HepG2 (cell line): Measurements from ENCODE around the gene RAB3GAP1. TPM values are rescaled to one million over a fixed set of nuclear protein-coding genes. Genes with fewer than 3 reads are reported as not detected.

Experiments used
- ATAC-seq: fragments of 200-7000 bp; cut with Tn5 transposase; 3 replicates; pipeline ENCODE4 v1.9.1; 2020; ENCODE audit warnings: mild to moderate bottlenecking, moderate library complexity
- BruUV-seq: library from RNA; stranded (reverse); fragments of 400-500 nt; replicated peaks from 2 replicates; lab custom pipeline; 2021; lab: Mats Ljungman, UMichigan
- CTCF ChIA-PET: fragments of 300-600 bp; formaldehyde crosslinking; extraction: SDS; loops from one replicate; lab custom pipeline; 2021; ENCODE audit warnings: low total read pairs, inconsistent platforms, low intra/inter-chr PET ratio; lab: Yijun Ruan, JAX
- POLR2A ChIA-PET: fragments of 350-600 bp; sonication (Branson Sonifier 250); formaldehyde crosslinking; loops from one replicate; lab custom pipeline; 2020; ENCODE audit warnings: antibody characterized with exemption, inconsistent platforms; lab: Yijun Ruan, JAX
- DNase-seq: peaks from one replicate; pipeline ENCODE4 v3.0.0-alpha.2; 2015; ENCODE audit warnings: low spot score
- FAIRE-seq: peaks from 3 replicates; lab custom pipeline; 2011; peaks lifted over from hg19 to GRCh38; lab: Jason Lieb, UNC
- H2AFZ ChIP-seq: one replicate; pipeline ENCODE4 v1.6.1; 2011; ENCODE audit warnings: low read length, inconsistent platforms
- H3K27ac ChIP-seq: fragments of 300-600 bp; 3 replicates; pipeline ENCODE4 v1.8.0; 2011; ENCODE audit warnings: mixed run types, mild to moderate bottlenecking, mixed read lengths, low read length, inconsistent platforms; ENCODE audit not compliant: insufficient read depth; ENCODE audit errors: extremely low read length
- H3K27me3 ChIP-seq, 2 experiments: fragments of 200-600 bp in 1 of 2; 2 replicates in 1 of 2; 3 replicates in 1 of 2; pipeline versions ENCODE4 v1.6.0 to v1.8.0; 2011; ENCODE audit warnings: low read length in 2 of 2, mild to moderate bottlenecking in 2 of 2, moderate library complexity in 2 of 2, inconsistent platforms in 1 of 2; ENCODE audit not compliant: insufficient read depth in 2 of 2, control insufficient read depth in 1 of 2
- H3K36me3 ChIP-seq, 2 experiments: fragments of 200-600 bp in 1 of 2; replicated peaks in 1 of 2; 2 replicates in 1 of 2; 3 replicates in 1 of 2; pipeline versions ENCODE4 v1.5.1 to v1.8.0; 2011; ENCODE audit warnings: low read length in 2 of 2, inconsistent platforms in 1 of 2; ENCODE audit not compliant: insufficient read depth in 2 of 2, control insufficient read depth in 1 of 2
- H3K4me1 ChIP-seq: 2 replicates; pipeline ENCODE4 v1.5.1; 2012; ENCODE audit warnings: low read length, inconsistent platforms; ENCODE audit not compliant: insufficient read depth
- H3K4me2 ChIP-seq: 2 replicates; pipeline ENCODE4 v1.6.0; 2011; ENCODE audit warnings: low read depth, low read length, inconsistent platforms
- H3K4me3 ChIP-seq, 3 experiments: fragments of 200-600 bp in 1 of 3; sonication (generic), shearing (Covaris generic) in 1 of 3; replicated peaks in 1 of 3; 2 replicates each; pipeline ENCODE4 v1.5.1; 2011 to 2016; ENCODE audit warnings: low read length in 3 of 3, inconsistent platforms in 2 of 3, low read depth in 2 of 3, mild to moderate bottlenecking in 2 of 3, control low read depth in 1 of 3, mixed read lengths in 1 of 3; ENCODE audit not compliant: insufficient read depth in 1 of 3
- H3K79me2 ChIP-seq: one replicate; pipeline ENCODE4 v1.6.1; 2011; ENCODE audit warnings: low read length, inconsistent platforms; ENCODE audit not compliant: insufficient read depth
- H3K9ac ChIP-seq: 2 replicates; pipeline ENCODE4 v1.6.0; 2011; ENCODE audit warnings: mild to moderate bottlenecking, low read depth, low read length, inconsistent platforms; ENCODE audit not compliant: insufficient read depth
- H3K9me3 ChIP-seq: 2 replicates; pipeline ENCODE4 v1.5.1; 2012; ENCODE audit warnings: mild to moderate bottlenecking, low read length
- H4K20me1 ChIP-seq: 2 replicates; pipeline ENCODE4 v1.6.0; 2011; ENCODE audit warnings: inconsistent platforms, mild to moderate bottlenecking, low read length, moderate library complexity; ENCODE audit not compliant: insufficient read depth
- ETV5 ChIP-seq: IDR thresholded peaks from 2 replicates; pipeline ENCODE4 v1.6.1; 2018; ENCODE audit warnings: missing biosample characterization, missing genetic modification reagents, inconsistent platforms, borderline replicate concordance
- FOXO1 ChIP-seq: sonication (generic); formaldehyde crosslinking; IDR thresholded peaks from 2 replicates; pipeline ENCODE4 v1.4.0; 2020; ENCODE audit warnings: missing genetic modification reagents
- GPBP1L1 ChIP-seq: sonication (generic); formaldehyde crosslinking; IDR thresholded peaks from 2 replicates; pipeline ENCODE4 v1.5.0; 2020; ENCODE audit warnings: mild to moderate bottlenecking, missing genetic modification reagents
- STAT6 ChIP-seq: sonication (generic); formaldehyde crosslinking; IDR thresholded peaks from 2 replicates; pipeline ENCODE4 v1.4.0; 2020; ENCODE audit warnings: missing genetic modification reagents, mild to moderate bottlenecking, borderline replicate concordance
- TEAD3 ChIP-seq: optimal IDR thresholded peaks from 2 replicates; pipeline ENCODE3; 2016; ENCODE audit warnings: borderline replicate concordance
- YY1 ChIP-seq: IDR thresholded peaks from 2 replicates; pipeline ENCODE4 v1.6.1; 2011; ENCODE audit warnings: low read length, low read depth, moderate library complexity, mild to moderate bottlenecking; ENCODE audit not compliant: insufficient read depth, insufficient replicate concordance
- ZNF292 ChIP-seq: sonication (generic); formaldehyde crosslinking; IDR thresholded peaks from 2 replicates; pipeline ENCODE4 v1.8.1; 2022; ENCODE audit warnings: mild to moderate bottlenecking, low read depth, missing genetic modification reagents, borderline replicate concordance
- ZNF567 ChIP-seq: sonication (generic); formaldehyde crosslinking; IDR thresholded peaks from 2 replicates; pipeline ENCODE4 v1.8.1; 2023; ENCODE audit warnings: mild to moderate bottlenecking, missing genetic modification reagents, borderline replicate concordance
- WGBS: methylation state at CpG from one replicate; pipeline ENCODE4 v1.1.6; 2017; ENCODE audit warnings: low lambda C conversion rate; 5-methylcytosine and 5-hydroxymethylcytosine counted together
- in situ Hi-C: cut with HindIII; loops from 2 replicates; pipeline ENCODE4 v1.10.0; 2017; ENCODE audit warnings: low pct_unique_long_range_greater_than_20kb; ENCODE audit not compliant: extremely low pct_ligation_motif_present
- intact Hi-C: fragments of 100-400 bp; cut with micrococcal nuclease; formaldehyde crosslinking; loops from one replicate; pipeline ENCODE4 v1.10.0; 2022; ENCODE audit not compliant: unreplicated experiment
- polyA plus RNA-seq, 8 experiments: library from polyadenylated mRNA; depleted of rRNA in 3 of 8; stranded (reverse) in 7 of 8; unstranded in 1 of 8; fragments of >200 nt; fragmentation: Illumina TruSeq in 4 of 8; extraction: Trizol in 4 of 8; gene quantifications; 2 replicates each; pipeline versions ENCODE4 v1.2.1 to v1.2.3, GENCODE V29; 2011 to 2016; ENCODE audit warnings: low read depth in 4 of 8, missing spikeins in 1 of 8, mixed read lengths in 1 of 8; ENCODE audit not compliant: insufficient read depth in 1 of 8
- total RNA-seq, 5 experiments: library from RNA; depleted of rRNA; stranded (reverse); fragments of >200 nt; fragmentation: Illumina TruSeq; extraction: Trizol; gene quantifications; 2 replicates each; pipeline ENCODE4 v1.2.3, GENCODE V29; 2016; ENCODE audit warnings: low read depth in 1 of 5
- TF ChIP-seq, protein P1 (sequence below): sonication (generic); formaldehyde crosslinking; IDR thresholded peaks from 2 replicates; pipeline ENCODE4 v1.5.0; 2020; ENCODE audit warnings: mild to moderate bottlenecking, missing genetic modification reagents, moderate library complexity

The RAB3GAP1 gene
- total and polyA plus RNA-seq, 2 of the 13 experiments (the other 11 are each of a cell fraction or from before 2014, with no cell fraction given) = 15.2 to 48.8 TPM

GRCh38 chr2:135190799-135191198 is 138.7 kb downstream of the RAB3GAP1 start:
- no peak overlapping the region for H3K4me3 ChIP-seq
- intact Hi-C loops (no loop called here), in situ Hi-C loops (no loop called here)
- no peak for ATAC-seq
- no peak for FAIRE-seq
- no peaks in the 10 kb centered on the region for H3K79me2 ChIP-seq
- no peaks in the 10 kb centered on the region for H3K27me3 ChIP-seq
- H3K9ac ChIP-seq = no peak overlapping the region
- DNase-seq = no peak
- no peaks in the 10 kb centered on the region; the same call in 1 of the 2 replicates for H3K9me3 ChIP-seq
- no peak overlapping the region for H3K4me2 ChIP-seq
- no TSS peak for BruUV-seq
- H3K36me3 ChIP-seq = no peaks in the 10 kb centered on the region; a peak in 1 of 5 replicates
- POLR2A ChIA-PET = no interaction called here
- H2AFZ ChIP-seq = no peak overlapping the region
- no peaks in the 10 kb centered on the region for H4K20me1 ChIP-seq
- H3K4me1 ChIP-seq = no peaks in the 10 kb centered on the region
- TF ChIP-seq ZNF567 (no peak), ETV5 (CRISPR knock-in tag) (no peak), TEAD3 (no peak)
- TF ChIP-seq, all 625 proteins: peak for 0
- H3K27ac ChIP-seq = no peak overlapping the region
- CTCF ChIA-PET = no interaction called here

- ChIA-PET CTCF (no interaction called here), POLR2A (no interaction called here)
- BruUV-seq = no TSS peak
- no peak for TF ChIP-seq STAT6 (CRISPR knock-in tag)
- TF ChIP-seq GPBP1L1 = no peak
- TF ChIP-seq ZNF292 (CRISPR knock-in tag) = no peak
- TF ChIP-seq FOXO1 (CRISPR knock-in tag) = no peak
- TF ChIP-seq YY1 = no peak
- TF ChIP-seq, protein P1, sequence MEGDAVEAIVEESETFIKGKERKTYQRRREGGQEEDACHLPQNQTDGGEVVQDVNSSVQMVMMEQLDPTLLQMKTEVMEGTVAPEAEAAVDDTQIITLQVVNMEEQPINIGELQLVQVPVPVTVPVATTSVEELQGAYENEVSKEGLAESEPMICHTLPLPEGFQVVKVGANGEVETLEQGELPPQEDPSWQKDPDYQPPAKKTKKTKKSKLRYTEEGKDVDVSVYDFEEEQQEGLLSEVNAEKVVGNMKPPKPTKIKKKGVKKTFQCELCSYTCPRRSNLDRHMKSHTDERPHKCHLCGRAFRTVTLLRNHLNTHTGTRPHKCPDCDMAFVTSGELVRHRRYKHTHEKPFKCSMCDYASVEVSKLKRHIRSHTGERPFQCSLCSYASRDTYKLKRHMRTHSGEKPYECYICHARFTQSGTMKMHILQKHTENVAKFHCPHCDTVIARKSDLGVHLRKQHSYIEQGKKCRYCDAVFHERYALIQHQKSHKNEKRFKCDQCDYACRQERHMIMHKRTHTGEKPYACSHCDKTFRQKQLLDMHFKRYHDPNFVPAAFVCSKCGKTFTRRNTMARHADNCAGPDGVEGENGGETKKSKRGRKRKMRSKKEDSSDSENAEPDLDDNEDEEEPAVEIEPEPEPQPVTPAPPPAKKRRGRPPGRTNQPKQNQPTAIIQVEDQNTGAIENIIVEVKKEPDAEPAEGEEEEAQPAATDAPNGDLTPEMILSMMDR = no peak
These were observed 146.4 kb downstream of the RAB3GAP1 start for GRCh38 chr2:135198481-135198880.

More at GRCh38 chr2:135198481-135198880, 146.4 kb downstream of the RAB3GAP1 start:
- in situ Hi-C loops = no loop called here
- no peak overlapping the region for H3K9ac ChIP-seq
- H3K27me3 ChIP-seq = no peaks in the 10 kb centered on the region
- H3K4me2 ChIP-seq = no peak overlapping the region
- no peaks in the 10 kb centered on the region for H3K79me2 ChIP-seq
- H3K9me3 ChIP-seq = no peaks in the 10 kb centered on the region
- intact Hi-C loops = no loop called here
- no peak for ATAC-seq
- H2AFZ ChIP-seq = no peak overlapping the region
- no peak overlapping the region for H3K27ac ChIP-seq
- no peaks in the 10 kb centered on the region for H4K20me1 ChIP-seq
- peaks cover 2 to 10% of the 10 kb centered on the region in 2 experiments; a peak in 2 of 5 replicates for H3K36me3 ChIP-seq
- no peak overlapping the region for H3K4me3 ChIP-seq
- H3K4me1 ChIP-seq = no peaks in the 10 kb centered on the region
- FAIRE-seq = no peak
- no peak for DNase-seq
- 95% methylated on average over 3 of the region's 3 CpGs for WGBS
